ENCODE measurements around the gene TAS1R1.

Gene TAS1R1

GRCh38 chr1:6614019-6614928, 59.2 kb downstream of the TAS1R1 start:
- no peak for DNase-seq

DNA sequence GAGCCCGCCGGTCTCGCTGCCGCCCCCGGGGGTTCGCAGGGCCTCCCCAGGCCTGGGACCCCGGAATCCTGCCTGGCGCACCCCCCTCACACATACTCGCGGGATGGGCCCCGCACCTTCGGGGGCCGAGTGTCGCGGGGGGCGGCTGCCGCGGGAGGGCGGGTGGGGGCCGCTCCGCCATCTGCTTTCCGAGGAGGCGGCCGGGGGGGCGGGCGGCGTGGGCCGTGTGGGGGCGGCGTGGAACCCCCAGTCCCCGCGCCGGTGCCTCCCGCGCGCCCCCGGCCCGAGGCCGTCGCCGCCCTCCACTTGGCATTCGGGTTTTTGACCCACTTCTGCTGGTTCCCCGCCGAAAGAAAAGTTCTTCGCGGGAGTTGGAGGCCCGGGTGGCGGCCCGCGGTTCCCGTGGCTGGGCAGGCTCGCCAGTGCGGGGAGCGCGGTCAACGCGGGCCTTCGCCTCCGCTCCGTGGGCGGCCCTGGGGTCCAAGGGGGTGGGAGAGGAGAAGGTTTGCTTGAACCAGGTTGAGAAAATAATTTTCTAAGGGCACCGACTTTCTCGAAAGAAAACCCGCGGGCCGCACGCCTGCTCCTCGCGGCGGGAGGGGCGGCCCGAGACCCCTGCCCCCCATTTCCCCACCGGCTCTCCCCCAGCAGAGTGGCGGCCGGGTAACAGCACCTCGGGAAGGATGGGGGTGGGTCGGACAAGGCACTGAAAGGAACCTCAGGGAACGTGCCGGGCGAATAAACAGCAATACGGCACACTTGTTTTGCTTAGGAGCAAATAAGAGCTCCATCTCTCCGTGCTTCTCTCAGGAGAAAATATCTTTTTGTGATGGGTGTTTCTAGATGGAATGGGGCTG, 60.0 kb downstream of the TAS1R1 start:
- no peak for DNase-seq

GRCh38 chr1:6619045-6619444, 63.9 kb downstream of the TAS1R1 start:
- no peak for DNase-seq

DNA sequence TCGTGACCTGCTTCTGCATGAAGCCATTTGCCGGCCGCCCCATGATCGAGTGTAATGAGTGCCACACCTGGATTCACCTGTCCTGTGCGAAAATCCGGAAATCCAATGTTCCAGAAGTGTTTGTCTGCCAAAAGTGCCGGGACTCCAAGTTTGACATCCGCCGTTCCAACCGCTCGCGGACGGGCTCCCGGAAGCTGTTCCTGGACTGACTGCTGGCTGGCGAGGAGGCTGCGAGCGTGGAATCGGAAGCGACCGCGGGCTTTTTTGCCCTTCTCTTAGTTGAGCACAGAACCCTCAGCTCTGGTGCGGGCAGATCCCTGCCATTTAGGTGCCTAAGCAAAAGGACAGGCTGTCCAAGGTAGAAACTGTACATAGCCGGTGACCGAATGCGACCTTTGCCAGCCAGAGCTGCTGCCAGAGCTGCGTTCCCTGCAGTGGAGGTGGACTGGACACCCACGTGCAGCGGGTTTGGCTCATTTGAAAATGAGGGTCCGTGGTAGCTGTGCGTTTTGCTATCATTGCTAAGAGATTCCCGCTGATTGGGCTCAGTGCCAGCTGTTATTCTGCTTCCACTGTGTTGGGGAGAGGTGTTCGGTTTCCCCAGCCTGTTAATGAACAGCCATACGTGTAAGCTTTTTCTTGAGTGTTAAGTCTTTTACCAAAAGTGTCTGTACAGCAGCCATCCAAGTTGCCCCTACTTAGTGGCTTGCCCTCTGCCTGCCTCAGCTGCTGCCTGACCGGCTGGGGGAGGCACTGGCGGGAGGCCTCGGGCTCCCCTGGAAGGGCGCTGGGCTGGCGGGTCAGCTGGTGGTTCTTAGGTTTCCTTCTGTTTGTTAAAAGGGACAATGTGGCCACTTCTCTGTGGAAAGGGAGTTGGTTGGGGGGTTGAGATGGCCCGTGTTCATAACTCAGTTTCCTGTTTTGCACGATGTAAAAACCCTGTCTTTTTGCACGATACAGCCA, 66.6 kb downstream of the TAS1R1 start:
- no peak for DNase-seq

DNA sequence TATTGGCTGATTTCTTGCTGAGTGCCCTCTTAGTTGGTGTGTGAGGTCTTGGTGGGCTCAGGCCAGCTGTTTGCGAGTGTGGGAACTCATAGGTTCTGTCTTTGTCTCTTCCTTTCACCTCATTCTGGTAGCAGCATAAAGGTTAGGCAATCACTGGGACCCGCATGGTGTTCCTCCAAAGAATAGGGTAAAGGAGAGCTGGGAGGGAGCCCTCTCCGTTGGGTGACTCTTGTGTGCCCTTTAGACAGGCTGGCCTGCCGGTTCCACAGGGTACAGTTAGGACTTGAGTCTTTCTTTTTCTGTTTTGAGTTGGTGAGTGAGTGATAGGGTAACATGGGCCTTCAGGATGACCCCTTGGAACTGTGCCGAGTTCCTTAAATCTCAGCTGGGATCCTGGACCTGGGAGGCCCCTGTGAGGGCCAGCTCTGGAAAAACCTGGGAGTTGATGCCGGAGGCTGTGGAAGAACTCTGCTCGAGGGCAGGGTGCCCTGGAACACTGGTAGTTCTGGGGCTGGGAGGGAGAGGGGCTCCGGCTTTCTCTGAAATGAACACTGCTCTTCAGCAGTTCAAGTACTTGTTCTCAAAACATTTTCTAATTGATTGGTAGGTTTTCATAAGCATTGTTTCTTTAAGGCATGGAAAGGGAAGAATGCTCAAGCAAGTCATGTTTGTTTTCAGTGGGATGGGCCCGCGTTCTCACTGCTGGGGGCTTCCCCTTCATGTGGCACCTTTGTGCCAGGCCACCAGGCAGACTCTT, 67.5 kb downstream of the TAS1R1 start:
- no peak for DNase-seq

- DNase-seq: no peak
Observed at GRCh38 chr1:6623269-6623965, 68.3 kb downstream of the TAS1R1 start.

DNA sequence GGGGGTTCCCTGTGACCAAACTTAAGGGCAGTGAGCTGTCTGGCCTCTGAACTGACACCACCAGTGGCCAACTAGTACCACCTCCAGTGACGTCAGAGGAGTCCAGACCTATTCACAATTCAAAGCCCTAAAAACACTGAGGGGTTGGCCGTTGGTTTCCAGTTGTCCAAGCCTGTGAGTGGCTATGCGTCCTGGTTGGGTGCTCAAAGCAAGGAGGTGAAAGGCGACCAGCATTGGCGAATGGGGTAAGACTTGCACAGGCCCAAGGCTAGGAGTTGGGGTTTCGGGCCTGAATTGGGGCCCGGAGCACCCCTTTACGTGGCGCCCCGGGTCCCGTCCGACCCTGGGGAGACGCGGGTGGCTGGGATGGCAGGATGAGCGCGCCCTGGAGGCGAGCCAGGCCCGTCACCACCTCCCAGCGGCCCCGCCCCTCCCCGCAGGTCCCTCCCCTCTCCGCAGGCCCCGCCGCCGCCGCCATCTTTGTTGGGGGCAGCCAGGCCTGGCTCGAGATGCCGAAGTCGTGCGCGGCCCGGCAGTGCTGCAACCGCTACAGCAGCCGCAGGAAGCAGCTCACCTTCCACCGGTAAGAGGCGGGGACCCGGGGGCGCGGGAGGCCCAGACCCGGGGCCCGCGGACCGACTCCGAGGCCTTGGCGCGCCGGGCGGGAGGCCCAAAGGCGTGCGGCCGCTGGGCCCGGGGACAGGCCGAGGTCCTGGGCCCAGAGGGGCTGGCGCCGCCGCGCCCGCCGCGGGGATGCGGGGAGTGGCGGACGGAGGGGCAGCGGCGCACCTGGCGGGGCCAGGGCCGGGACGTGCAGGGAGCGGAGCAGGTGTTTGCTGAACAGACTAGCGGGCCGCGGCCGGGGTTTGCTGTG, 69.8 kb downstream of the TAS1R1 start, which contains the start of gene THAP3:
Gene THAP3 (plus strand): TSS at position 159 of the 874 bp plus-strand sequence. CDS start 351 bp downstream, at position 510.
- peak; percentile 80 for DNase-seq

- peak; percentile 6 for DNase-seq
Observed at GRCh38 chr1:6625584-6626149, 70.6 kb downstream of the TAS1R1 start.

GRCh38 chr1:6627031-6627430, 71.9 kb downstream of the TAS1R1 start:
- DNase-seq: no peak

- DNase-seq: no peak
Observed at GRCh38 chr1:6627841-6628545, 72.9 kb downstream of the TAS1R1 start.

DNA sequence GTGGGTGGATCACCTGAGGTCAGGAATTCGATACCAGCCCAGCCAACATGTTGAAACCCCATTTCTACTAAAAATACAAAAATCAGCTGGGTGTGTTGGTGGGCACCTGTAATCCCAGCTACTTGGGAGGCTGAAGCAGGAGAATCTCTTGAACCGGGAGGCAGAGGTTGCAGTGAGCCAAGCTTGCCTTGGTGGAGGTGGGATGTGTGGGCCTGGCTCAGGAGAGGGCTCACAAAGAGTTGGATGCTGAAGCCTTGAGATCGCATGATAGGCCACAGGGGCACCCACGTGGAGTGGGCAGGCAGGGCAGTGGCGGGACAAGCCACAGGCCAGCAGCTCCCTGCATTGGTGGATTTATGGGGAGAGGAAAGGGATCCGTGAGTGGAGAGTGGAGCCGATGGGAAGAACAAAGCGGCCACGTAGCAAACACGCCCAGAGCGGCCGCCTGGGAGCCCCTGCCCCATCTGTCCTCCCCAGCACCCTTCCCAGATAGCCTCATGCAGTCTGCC, 73.9 kb downstream of the TAS1R1 start:
- no peak for DNase-seq

Data from NCI-H226 (cell line).